Fibroblast of villous mesenchyme (primary cell): ENCODE results near the gene HOXA1. TPM values are rescaled to one million over a fixed set of nuclear protein-coding genes. Genes with fewer than 3 reads are reported as not detected.

Source experiments
- DNase-seq: peaks from one replicate; pipeline ENCODE4 v3.0.0-alpha.2; 2010; ENCODE audit warnings: low read depth
- H3K4me3 ChIP-seq: 2 replicates; pipeline ENCODE4 v1.5.1; 2011; ENCODE audit warnings: low read depth, mild to moderate bottlenecking, low read length
- CTCF ChIP-seq: IDR thresholded peaks from 2 replicates; pipeline ENCODE4 v1.5.1; 2012; ENCODE audit warnings: low read depth, mild to moderate bottlenecking, low read length; ENCODE audit not compliant: insufficient read depth
- total RNA-seq: library from RNA; depleted of rRNA; stranded (reverse); fragments of >200 nt; gene quantifications from 2 replicates; pipeline ENCODE4 v1.2.3, GENCODE V29; 2012

HOXA1 gene
- total RNA-seq, 1 donor, result 0.43 TPM

- TF ChIP-seq CTCF, result no peak
- DNase-seq, result no peak
Observed at GRCh38 chr7:27131390-27131819, 35.6 kb upstream of the HOXA1 start.

GRCh38 chr7:27130540-27131389, 35.0 kb upstream of the HOXA1 start, which contains the start of gene HOXA4:
TSS of gene HOXA4 (minus strand) at chr7:27130757. CDS start at chr7:27130733, 24 bp downstream.
- DNase-seq, result peak; percentile 74
- H3K4me3 ChIP-seq, result peak within 1 kb of the TSS; percentile 63
- no peak for TF ChIP-seq CTCF

More at GRCh38 chr7:27131390-27131819, 35.6 kb upstream of the HOXA1 start:
- peak overlapping the region; percentile 63 for H3K4me3 ChIP-seq

GRCh38 chr7:27129729-27130539, 34.1 kb upstream of the HOXA1 start:
- H3K4me3 ChIP-seq, result peak overlapping the region; percentile 63
- no peak for TF ChIP-seq CTCF
- DNase-seq, result no peak

- TF ChIP-seq CTCF, result no peak
- H3K4me3 ChIP-seq, result no peak overlapping the region
- no peak for DNase-seq
Observed at GRCh38 chr7:27128776-27129728, 33.3 kb upstream of the HOXA1 start.

- DNase-seq, result no peak
- no peak overlapping the region for H3K4me3 ChIP-seq
- TF ChIP-seq CTCF, result no peak
Observed at GRCh38 chr7:27128034-27128433, 32.2 kb upstream of the HOXA1 start.
